A549 treated with ZK216348 at 1 μM for 4 hours (cell line): Measurements from ENCODE around the gene TTC16. TPM values are rescaled to one million over a fixed set of nuclear protein-coding genes. Genes with fewer than 3 reads are reported as not detected.

Experiments used
- total RNA-seq: library from RNA; stranded (reverse); fragments of 200-300 nt; extraction: Qiagen RNA extraction; gene quantifications from 5 replicates; pipeline ENCODE4 v1.2.3, GENCODE V29; 2022; ENCODE audit warnings: low read depth

TTC16 gene
- total RNA-seq = 0.05 TPM in 1 of 5 replicates, not detected in the others

GRCh38 chr9:127715470-127716337 lies at the start of gene TTC16, which contains the start of gene PTRH1:
TSS of gene TTC16 (plus strand) at chr9:127716079. CDS start at chr9:127716146, 67 bp downstream.
TSS of gene PTRH1 (minus strand) at chr9:127715663. CDS start at chr9:127715639, 24 bp downstream.

DNA sequence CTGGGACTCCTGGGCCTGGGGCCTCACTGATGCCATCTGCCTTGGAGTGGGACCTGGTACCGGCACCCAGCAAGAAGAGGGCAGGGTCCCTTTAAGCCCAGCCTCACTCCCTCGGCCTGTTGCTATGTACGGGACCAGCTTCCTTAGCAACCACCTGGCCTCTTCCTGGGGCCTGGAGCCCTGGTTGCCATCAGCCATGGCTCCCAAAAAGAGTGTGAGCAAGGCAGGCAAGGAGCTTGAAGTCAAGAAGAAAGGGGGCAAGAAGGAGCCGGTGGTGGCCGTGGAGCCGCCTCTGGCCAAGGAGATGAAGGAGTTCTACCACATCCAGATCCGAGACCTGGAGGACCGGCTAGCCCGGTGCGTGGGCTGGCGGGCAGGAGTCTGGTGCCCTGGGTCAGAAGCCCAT lies 9.0 kb upstream of the TTC16 start, which contains the start of gene CFAP157:
Gene CFAP157, plus strand, starts transcription at position 153 of the 406 bp plus-strand sequence. Its CDS starts 44 bp downstream, at position 197.

DNA sequence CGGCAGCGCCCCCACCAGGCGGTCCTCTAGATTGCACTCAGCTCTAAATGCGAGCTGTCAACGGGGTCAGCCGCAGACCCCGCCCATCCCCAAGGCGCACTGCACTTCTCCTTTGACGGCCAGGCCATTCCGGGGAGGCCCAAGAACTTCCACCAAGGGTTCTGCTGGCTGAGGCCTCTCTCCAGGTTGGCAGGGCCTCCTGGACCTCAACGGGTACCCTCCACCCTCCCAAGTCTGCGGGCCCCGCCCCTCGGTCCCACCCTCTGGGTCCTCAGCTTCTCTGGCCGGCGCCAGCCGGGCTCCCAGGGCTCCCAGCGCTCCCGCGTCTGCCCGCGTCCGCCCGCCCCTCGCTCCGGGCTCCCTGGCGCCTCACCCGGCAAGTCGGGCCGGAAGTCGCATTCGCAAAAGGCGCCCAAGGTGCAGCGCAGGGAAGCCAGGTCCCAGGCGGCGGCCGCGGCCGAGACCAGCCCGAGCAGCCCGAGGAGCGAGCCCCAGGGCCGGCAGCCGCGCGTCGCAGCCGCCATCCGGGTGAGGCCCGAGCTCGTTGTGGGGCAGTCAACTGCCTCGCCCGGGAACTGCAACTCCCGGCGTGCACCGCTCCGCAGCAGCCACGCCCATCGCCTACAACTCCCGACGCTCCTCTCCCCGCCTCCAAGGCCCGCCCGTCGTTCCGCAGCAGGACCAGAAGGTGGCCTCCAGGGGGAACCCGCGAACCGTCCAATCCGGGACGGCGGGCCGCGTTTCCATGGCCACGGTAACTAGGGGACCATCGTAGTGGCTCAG lies 19.1 kb downstream of the TTC16 start, which contains the start of gene TOR2A:
Gene TOR2A, minus strand, starts transcription at position 548 of the 783 bp plus-strand sequence. Its CDS starts 24 bp downstream, at position 524.

GRCh38 chr9:127778280-127779135 lies 62.6 kb downstream of the TTC16 start, which contains the start of gene SH2D3C:
TSS of gene SH2D3C (minus strand) at chr9:127778666. CDS start at chr9:127778627, 39 bp downstream.

Other genes with a start within 250 kb of the TTC16 start
- gene STXBP1, start 103.8 kb upstream of the TTC16 start, total RNA-seq = 14.4 to 19.3 TPM (median 18.2 TPM) in 5 replicates
- gene CFAP157, start 9.1 kb upstream of the TTC16 start, total RNA-seq = 0.09 TPM in 1 of 5 replicates, not detected in the others
- gene PTRH1, start 416 bp upstream of the TTC16 start, total RNA-seq = 9.0 to 23.4 TPM (median 17.6 TPM) in 5 replicates
- 7.4 to 16.0 TPM (median 14.9 TPM) in 5 replicates for gene TOR2A, start 19.2 kb downstream of the TTC16 start, total RNA-seq
- gene SH2D3C, start 62.6 kb downstream of the TTC16 start, total RNA-seq = 0.12 to 0.40 TPM (median 0.15 TPM) in 3 of 5 replicates, not detected in the others
- 40.0 to 51.7 TPM (median 44.6 TPM) in 5 replicates for gene CDK9, start 70.0 kb downstream of the TTC16 start, total RNA-seq
- gene FPGS, start 86.8 kb downstream of the TTC16 start, total RNA-seq = 39.9 to 58.3 TPM (median 48.9 TPM) in 5 replicates
- 0.09 to 0.16 TPM (median 0.11 TPM) in 5 replicates for gene ENG, start 138.6 kb downstream of the TTC16 start, total RNA-seq
- 37.7 to 85.9 TPM (median 77.5 TPM) in 5 replicates for gene AK1, start 161.6 kb downstream of the TTC16 start, total RNA-seq
- 19.1 to 27.6 TPM (median 21.0 TPM) in 5 replicates for gene ST6GALNAC6, start 183.5 kb downstream of the TTC16 start, total RNA-seq
- gene ST6GALNAC4, start 201.0 kb downstream of the TTC16 start, total RNA-seq = 9.1 to 22.7 TPM (median 18.4 TPM) in 5 replicates
- 0.75 to 2.7 TPM (median 2.0 TPM) in 5 replicates for gene PIP5KL1, start 214.7 kb downstream of the TTC16 start, total RNA-seq
- 34.0 to 47.1 TPM (median 44.5 TPM) in 5 replicates for gene DPM2, start 221.8 kb downstream of the TTC16 start, total RNA-seq